H1 (cell line): ENCODE data around the gene OR2A14. TPM values are rescaled to one million over a fixed set of nuclear protein-coding genes. Genes with fewer than 3 reads are reported as not detected.

Source experiments
- CTCF ChIA-PET: fragments of 300-600 bp; sonication (Branson Sonifier 250); formaldehyde crosslinking; loops from one replicate; lab custom pipeline; 2021; ENCODE audit not compliant: partially characterized antibody; lab: Charles Lee
- POLR2A ChIA-PET: fragments of 300-600 bp; sonication (Branson Sonifier 250); formaldehyde crosslinking; loops from one replicate; lab custom pipeline; 2021; ENCODE audit warnings: inconsistent platforms; ENCODE audit not compliant: partially characterized antibody; lab: Charles Lee
- DNase-seq, 2 experiments: peaks; one replicate each; pipeline versions ENCODE4 v3.0.0 to v3.0.0-alpha.2; 2010 to 2022; ENCODE audit warnings: low spot score in 2 of 2, low read depth in 1 of 2, mixed read lengths in 1 of 2
- FAIRE-seq: peaks from 2 replicates; lab custom pipeline; 2011; peaks lifted over from hg19 to GRCh38; lab: Jason Lieb, UNC
- H2AFZ ChIP-seq: 2 replicates; pipeline ENCODE4 v1.8.1; 2012; ENCODE audit warnings: low read length, inconsistent platforms
- H2AK5ac ChIP-seq: 2 replicates; pipeline ENCODE4 v1.6.1; 2013; ENCODE audit warnings: low read depth, low read length
- H2BK120ac ChIP-seq: replicated peaks from 2 replicates; pipeline ENCODE3; 2013; ENCODE audit warnings: low read depth, low read length, inconsistent platforms
- H2BK12ac ChIP-seq: 2 replicates; pipeline ENCODE4 v1.6.1; 2013; ENCODE audit warnings: low read depth, low read length
- H2BK15ac ChIP-seq: 2 replicates; pipeline ENCODE4 v1.6.1; 2013; ENCODE audit warnings: low read length
- H2BK20ac ChIP-seq: 2 replicates; pipeline ENCODE4 v1.6.1; 2013; ENCODE audit warnings: low read length
- H2BK5ac ChIP-seq: 2 replicates; pipeline ENCODE4 v1.6.1; 2013; ENCODE audit warnings: low read depth, low read length
- H3K14ac ChIP-seq: 2 replicates; pipeline ENCODE4 v1.6.1; 2013; ENCODE audit warnings: inconsistent platforms; ENCODE audit not compliant: insufficient read length
- H3K18ac ChIP-seq: 2 replicates; pipeline ENCODE4 v1.6.1; 2013; ENCODE audit warnings: low read length; ENCODE audit errors: extremely low read depth
- H3K23ac ChIP-seq: 2 replicates; pipeline ENCODE4 v1.6.1; 2013; ENCODE audit warnings: inconsistent platforms; ENCODE audit not compliant: insufficient read length
- H3K23me2 ChIP-seq: 2 replicates; pipeline ENCODE4 v1.6.1; 2013; ENCODE audit warnings: low read depth, low read length
- H3K27ac ChIP-seq: 2 replicates; pipeline ENCODE4 v1.6.1; 2011; ENCODE audit warnings: low read depth, low read length, inconsistent platforms
- H3K27me3 ChIP-seq, 4 experiments: replicated peaks in 1 of 4; 1 replicate in 1 of 4; 2 replicates in 3 of 4; pipeline versions ENCODE4 v1.6.1 to v1.8.1; 2011 to 2013; ENCODE audit warnings: low read length in 3 of 4, mild to moderate bottlenecking in 3 of 4, inconsistent platforms in 2 of 4, mixed read lengths in 2 of 4, moderate library complexity in 1 of 4; ENCODE audit not compliant: control insufficient read depth in 3 of 4, insufficient read depth in 3 of 4; ENCODE audit errors: extremely low read depth in 1 of 4
- H3K36me3 ChIP-seq, 4 experiments: 2 replicates each; pipeline versions ENCODE4 v1.6.1 to v1.8.1; 2011 to 2013; ENCODE audit warnings: mild to moderate bottlenecking in 4 of 4, low read length in 3 of 4, moderate library complexity in 2 of 4, control low read depth in 1 of 4, inconsistent platforms in 1 of 4; ENCODE audit not compliant: insufficient read depth in 4 of 4, control insufficient read depth in 2 of 4
- H3K4ac ChIP-seq: replicated peaks from 2 replicates; pipeline ENCODE3; 2013; ENCODE audit warnings: low read length, low read depth, mixed read lengths, inconsistent platforms; ENCODE audit not compliant: insufficient read length
- H3K4me1 ChIP-seq, 4 experiments: replicated peaks in 1 of 4; 1 replicate in 1 of 4; 2 replicates in 3 of 4; pipeline versions ENCODE4 v1.6.1 to v1.8.1; 2011 to 2013; ENCODE audit warnings: low read length in 3 of 4, inconsistent platforms in 2 of 4, mixed read lengths in 1 of 4; ENCODE audit not compliant: insufficient read depth in 4 of 4, control insufficient read depth in 3 of 4
- H3K4me2 ChIP-seq, 2 experiments: 2 replicates each; pipeline versions ENCODE4 v1.6.1 to v1.8.1; 2011 to 2013; ENCODE audit warnings: low read depth in 2 of 2, low read length in 2 of 2, control low read depth in 1 of 2, inconsistent platforms in 1 of 2, mild to moderate bottlenecking in 1 of 2; ENCODE audit not compliant: insufficient read depth in 1 of 2
- H3K4me3 ChIP-seq, 4 experiments: fragments of 200-600, 300-600 bp in 1 of 4; sonication (generic), shearing (Covaris generic), sonication (Bioruptor Twin) in 1 of 4; 2 replicates each; pipeline versions ENCODE4 v1.5.1 to v1.8.1; 2011 to 2016; ENCODE audit warnings: low read length in 4 of 4, low read depth in 3 of 4, control low read depth in 2 of 4, inconsistent platforms in 2 of 4, mild to moderate bottlenecking in 2 of 4, mixed read lengths in 1 of 4, moderate library complexity in 1 of 4; ENCODE audit not compliant: insufficient read depth in 2 of 4; ENCODE audit errors: extremely low read depth in 1 of 4
- H3K56ac ChIP-seq: replicated peaks from 2 replicates; pipeline ENCODE3; 2013; ENCODE audit warnings: low read depth, mild to moderate bottlenecking, mixed read lengths, low read length, inconsistent platforms; ENCODE audit not compliant: insufficient read length
- H3K79me1 ChIP-seq: 2 replicates; pipeline ENCODE4 v1.6.1; 2013; ENCODE audit warnings: low read depth, low read length, control low read depth
- H3K79me2 ChIP-seq, 2 experiments: 2 replicates each; pipeline versions ENCODE4 v1.6.1 to v1.8.1; 2012 to 2013; ENCODE audit warnings: low read length in 2 of 2, mild to moderate bottlenecking in 2 of 2, inconsistent platforms in 1 of 2; ENCODE audit not compliant: insufficient read depth in 2 of 2, control insufficient read depth in 1 of 2
- H3K9ac ChIP-seq, 4 experiments: replicated peaks in 1 of 4; 1 replicate in 1 of 4; 2 replicates in 3 of 4; pipeline versions ENCODE4 v1.6.1 to v1.8.1; 2011 to 2013; ENCODE audit warnings: low read depth in 3 of 4, low read length in 3 of 4, control low read depth in 2 of 4, mild to moderate bottlenecking in 2 of 4, moderate library complexity in 2 of 4, inconsistent platforms in 1 of 4; ENCODE audit errors: extremely low read depth in 1 of 4
- H3K9me3 ChIP-seq, 2 experiments: 2 replicates each; pipeline versions ENCODE4 v1.6.1 to v1.8.1; 2012 to 2013; ENCODE audit warnings: mild to moderate bottlenecking in 2 of 2, moderate library complexity in 2 of 2, control low read depth in 1 of 2, inconsistent platforms in 1 of 2, low read depth in 1 of 2, low read length in 1 of 2, mixed read lengths in 1 of 2; ENCODE audit not compliant: insufficient read depth in 2 of 2
- H4K20me1 ChIP-seq, 2 experiments: replicated peaks in 1 of 2; 2 replicates each; pipeline versions ENCODE3 to v1.8.1; 2011 to 2013; ENCODE audit warnings: inconsistent platforms in 2 of 2, low read length in 2 of 2, mild to moderate bottlenecking in 1 of 2; ENCODE audit not compliant: insufficient read depth in 2 of 2, control insufficient read depth in 1 of 2
- H4K5ac ChIP-seq: 2 replicates; pipeline ENCODE4 v1.6.1; 2013; ENCODE audit warnings: low read length, low read depth, mixed read lengths, inconsistent platforms; ENCODE audit not compliant: insufficient read length
- H4K8ac ChIP-seq: 2 replicates; pipeline ENCODE4 v1.8.0; 2013; ENCODE audit warnings: mild to moderate bottlenecking, moderate library complexity, low read length, inconsistent platforms; ENCODE audit not compliant: insufficient read depth; ENCODE audit errors: extremely low read depth
- H4K91ac ChIP-seq: replicated peaks from 2 replicates; pipeline ENCODE3; 2013; ENCODE audit warnings: low read length, mixed read lengths, inconsistent platforms; ENCODE audit not compliant: insufficient read length
- BACH1 ChIP-seq: IDR thresholded peaks from 2 replicates; pipeline ENCODE4 v1.6.1; 2012; ENCODE audit warnings: low read length, improper control_type of control experiment
- CBX5 ChIP-seq: fragments of 300-800, 300-1000 bp; sonication (generic); IDR thresholded peaks from 2 replicates; pipeline ENCODE4 v1.7.1; 2016; ENCODE audit warnings: antibody characterized with exemption, low read length, low read depth
- CBX8 ChIP-seq: fragments of 300-800, 300-1000 bp; sonication (generic); IDR thresholded peaks from 2 replicates; pipeline ENCODE4 v1.7.1; 2016; ENCODE audit warnings: low read depth, low read length, borderline replicate concordance
- CREB1 ChIP-seq: IDR thresholded peaks from 2 replicates; pipeline ENCODE4 v1.6.1; 2012; ENCODE audit warnings: inconsistent platforms
- FOSL1 ChIP-seq: IDR thresholded peaks from 2 replicates; pipeline ENCODE4 v1.6.1; 2011; ENCODE audit warnings: mild to moderate bottlenecking, low read depth, low read length, moderate library complexity; ENCODE audit not compliant: insufficient read depth
- GTF2F1 ChIP-seq: IDR thresholded peaks from 2 replicates; pipeline ENCODE4 v1.6.1; 2012; ENCODE audit warnings: low read depth, low read length, improper control_type of control experiment, borderline replicate concordance
- HDAC2 ChIP-seq, 2 experiments: fragments of 300-600 bp in 1 of 2; sonication (generic) in 1 of 2; IDR thresholded peaks; 2 replicates each; pipeline ENCODE4 v1.6.1; 2011 to 2012; ENCODE audit warnings: low read depth in 2 of 2, low read length in 2 of 2, mild to moderate bottlenecking in 2 of 2, moderate library complexity in 2 of 2, borderline replicate concordance in 1 of 2, inconsistent platforms in 1 of 2
- KDM5A ChIP-seq: fragments of 200-600 bp; IDR thresholded peaks from 2 replicates; pipeline ENCODE4 v1.7.1; 2012; ENCODE audit warnings: mild to moderate bottlenecking, low read length, inconsistent platforms, mixed read lengths
- POLR2AphosphoS5 ChIP-seq: IDR thresholded peaks from 2 replicates; pipeline ENCODE4 v1.6.1; 2011; ENCODE audit warnings: low read depth, low read length
- POU5F1 ChIP-seq: IDR thresholded peaks from 2 replicates; pipeline ENCODE4 v1.6.1; 2011; ENCODE audit warnings: low read depth, mild to moderate bottlenecking, low read length, moderate library complexity
- RBBP5 ChIP-seq: IDR thresholded peaks from 2 replicates; pipeline ENCODE4 v1.7.1; 2012; ENCODE audit warnings: low read depth, mild to moderate bottlenecking, inconsistent platforms, low read length, moderate library complexity, borderline replicate concordance
- RNF2 ChIP-seq: fragments of 200-900, 300-1000 bp; sonication (generic); IDR thresholded peaks from 2 replicates; pipeline ENCODE4 v1.7.1; 2016; ENCODE audit warnings: borderline replicate concordance, low read depth, mild to moderate bottlenecking, antibody characterized with exemption, low read length; ENCODE audit not compliant: poor library complexity, severe bottlenecking; ENCODE audit errors: missing control alignments
- WGBS, 2 experiments: shearing (Covaris generic) in 1 of 2; methylation state at CpG; one replicate each; pipeline versions ENCODE4 v1.1.6 to v1.1.7; 2013 to 2015; ENCODE audit warnings: low lambda C conversion rate in 2 of 2, mixed read lengths in 2 of 2, inconsistent platforms in 1 of 2, low coverage in 1 of 2, missing lambda C conversion rate in 1 of 2; ENCODE audit not compliant: insufficient replicate concordance in 2 of 2, insufficient coverage in 1 of 2, insufficient read length in 1 of 2; ENCODE audit errors: extremely low coverage in 1 of 2, missing lambda C conversion rate in 1 of 2; 5-methylcytosine and 5-hydroxymethylcytosine counted together
- polyA plus RNA-seq, 7 experiments: library from polyadenylated mRNA; depleted of rRNA in 3 of 7; stranded (reverse) in 5 of 7; unstranded in 2 of 7; fragments of >200 nt in 5 of 7; fragments of 200-250 nt in 2 of 7; gene quantifications; 1 replicate in 5 of 7; 2 replicates in 1 of 7; 4 replicates in 1 of 7; pipeline versions ENCODE4 v1.2.1 to v1.2.3, GENCODE V29; 2011 to 2013; ENCODE audit warnings: missing spikeins in 2 of 7, mixed read lengths in 2 of 7
- total RNA-seq: library from RNA; stranded (reverse); fragmentation: NEBNext Ultra II Directional; extraction: Animal tissue kit (Norgen Biotek cat#: 25700); gene quantifications from 2 replicates; pipeline ENCODE4 v1.2.1, GENCODE V29; 2021

The OR2A14 gene
- total and polyA plus RNA-seq, 2 of the 8 experiments (the other 6 are each of a cell fraction or from before 2014, with no cell fraction given) = not detected

- ChIA-PET POLR2A (no interaction called here), CTCF (interaction anchor here (0.9 to 1.3 kb wide), 2 partner anchors 22 to 24 kb away, joined by 3 to 4 read pairs; no protein-coding TSS in a partner anchor)
- H2AFZ ChIP-seq = no peak overlapping the region
- no peak overlapping the region for H2BK20ac ChIP-seq
- H3K14ac ChIP-seq = no peak overlapping the region
- H4K5ac ChIP-seq = no peak overlapping the region
- no peak for DNase-seq
- H4K91ac ChIP-seq = no peak overlapping the region
- no peak overlapping the region for H4K8ac ChIP-seq
- no peaks in the 10 kb centered on the region for H3K27me3 ChIP-seq
- FAIRE-seq = no peak
- no peak overlapping the region for H3K56ac ChIP-seq
- no peak overlapping the region for H2BK15ac ChIP-seq
- H2BK120ac ChIP-seq = no peak overlapping the region
- H3K23ac ChIP-seq = no peak overlapping the region
- H3K79me2 ChIP-seq = no peaks in the 10 kb centered on the region
- H3K4me3 ChIP-seq = no peak overlapping the region
- H3K79me1 ChIP-seq = no peaks in the 10 kb centered on the region
- H2BK5ac ChIP-seq = no peak overlapping the region
- H4K20me1 ChIP-seq = no peaks in the 10 kb centered on the region
- H3K36me3 ChIP-seq = no peaks in the 10 kb centered on the region
- H3K4ac ChIP-seq = no peak overlapping the region
- H3K9ac ChIP-seq = no peak overlapping the region; a peak in 1 of 7 replicates
- H3K18ac ChIP-seq = no peak overlapping the region
- 82% methylated on average over 4 of the region's 4 CpGs; no CpG with 5 or more reads in 1 of the 2 experiments for WGBS, 2 experiments
- no peak overlapping the region for H2BK12ac ChIP-seq
- H3K4me1 ChIP-seq = no peaks in the 10 kb centered on the region
- no peak overlapping the region for H3K4me2 ChIP-seq
- no peak overlapping the region for H3K27ac ChIP-seq
- no peaks in the 10 kb centered on the region for H3K23me2 ChIP-seq
- H3K9me3 ChIP-seq = no peaks in the 10 kb centered on the region
- no peak overlapping the region for H2AK5ac ChIP-seq
- TF ChIP-seq POLR2AphosphoS5 (no peak), RBBP5 (no peak), POU5F1 (no peak), FOSL1 (no peak), GTF2F1 (no peak), KDM5A (no peak), CBX5 (no peak), CBX8 (no peak), RNF2 (no peak), HDAC2 (IDR thresholded peaks at IDR 0.05; ENCODE audit: borderline replicate concordance in 1 of 2, low read depth in 2 of 2, low read length in 2 of 2) (no peak), BACH1 (no peak), CREB1 (no peak)
Measured at GRCh38 chr7:144086730-144087129, 36.2 kb upstream of the OR2A14 start.
